Measurements from ENCODE around the gene UBE2G2.

Gene UBE2G2

GRCh38 chr21:44815225-44815624 lies 13.6 kb upstream of the UBE2G2 start:
- DNase-seq: no peak

GRCh38 chr21:44814498-44815023 lies 12.9 kb upstream of the UBE2G2 start:
- no peak for DNase-seq

- no peak for DNase-seq
These were observed 12.1 kb upstream of the UBE2G2 start for GRCh38 chr21:44813727-44814126.

GRCh38 chr21:44813149-44813548 lies 11.5 kb upstream of the UBE2G2 start:
- DNase-seq: no peak

GRCh38 chr21:44812640-44813039 lies 11.0 kb upstream of the UBE2G2 start:
- no peak for DNase-seq

GRCh38 chr21:44810779-44811178 lies 9.2 kb upstream of the UBE2G2 start:
- no peak for DNase-seq

DNA sequence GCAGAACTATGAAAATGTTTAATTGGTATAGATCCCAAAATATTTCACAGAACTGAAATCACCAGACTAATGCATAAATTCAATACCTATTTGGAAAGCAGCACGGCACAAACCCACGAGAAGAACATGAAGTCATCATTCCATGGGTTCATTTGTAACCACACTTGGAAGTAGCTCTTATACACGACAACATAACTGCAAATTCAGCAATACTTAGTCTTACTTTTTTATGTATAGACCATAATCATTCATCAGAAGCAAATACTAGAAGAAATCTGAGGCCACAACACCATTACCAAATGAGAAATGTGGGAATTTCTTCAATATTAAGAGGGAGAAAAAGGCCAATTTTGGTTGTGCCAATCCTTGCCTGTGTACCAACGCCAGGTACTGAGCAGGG lies 4.2 kb upstream of the UBE2G2 start:
- no peak for DNase-seq

GRCh38 chr21:44805226-44805625 lies 3.6 kb upstream of the UBE2G2 start:
- no peak for DNase-seq

DNA sequence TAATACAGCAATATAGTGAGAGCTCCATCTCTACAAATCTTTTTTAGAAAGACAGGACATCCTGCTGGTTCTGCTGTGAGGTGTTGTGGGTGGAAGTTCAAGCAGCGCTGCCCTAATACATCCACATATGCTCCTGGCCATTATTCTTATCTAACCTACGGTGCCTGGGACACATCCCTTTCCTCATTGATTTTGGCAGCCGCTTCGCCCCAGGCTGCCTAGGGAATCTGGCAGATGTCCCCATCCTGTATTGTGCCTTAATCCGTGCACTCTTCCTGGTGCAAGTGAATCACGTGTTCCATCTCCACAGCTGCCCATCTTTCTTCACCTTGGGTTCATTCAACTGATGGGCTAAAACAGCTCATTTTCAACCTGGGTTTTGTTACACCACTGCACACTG lies 3.1 kb upstream of the UBE2G2 start:
- no peak for DNase-seq

GRCh38 chr21:44803651-44804050 lies 2.0 kb upstream of the UBE2G2 start:
- DNase-seq: no peak

GRCh38 chr21:44802396-44803153 lies 955 bp upstream of the UBE2G2 start:
- no peak for DNase-seq

GRCh38 chr21:44800971-44801467 lies 601 bp downstream of the UBE2G2 start:
- DNase-seq: no peak

DNA sequence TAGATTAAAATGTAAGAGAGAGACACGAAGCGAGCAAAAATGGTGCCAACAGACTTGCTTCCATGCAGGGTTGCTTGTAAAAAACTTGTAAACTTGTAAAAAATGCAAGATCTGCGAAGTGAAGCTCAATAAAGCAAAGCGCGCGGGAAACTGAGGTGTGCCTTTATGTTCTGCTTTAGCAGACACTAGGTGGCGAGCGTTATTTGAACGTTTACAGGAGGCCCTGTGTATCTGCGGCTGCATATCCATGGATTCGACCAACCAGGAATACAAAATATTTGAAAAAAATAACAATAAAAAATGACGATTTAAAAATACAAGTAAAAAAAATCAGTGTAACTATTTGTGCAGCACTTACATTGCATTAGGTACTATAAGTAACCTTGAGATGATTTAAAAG lies 1.5 kb downstream of the UBE2G2 start:
- DNase-seq: no peak

- no peak for DNase-seq
These were observed 2.0 kb downstream of the UBE2G2 start for GRCh38 chr21:44799646-44800045.

GRCh38 chr21:44797775-44798174 lies 3.8 kb downstream of the UBE2G2 start:
- no peak for DNase-seq

DNA sequence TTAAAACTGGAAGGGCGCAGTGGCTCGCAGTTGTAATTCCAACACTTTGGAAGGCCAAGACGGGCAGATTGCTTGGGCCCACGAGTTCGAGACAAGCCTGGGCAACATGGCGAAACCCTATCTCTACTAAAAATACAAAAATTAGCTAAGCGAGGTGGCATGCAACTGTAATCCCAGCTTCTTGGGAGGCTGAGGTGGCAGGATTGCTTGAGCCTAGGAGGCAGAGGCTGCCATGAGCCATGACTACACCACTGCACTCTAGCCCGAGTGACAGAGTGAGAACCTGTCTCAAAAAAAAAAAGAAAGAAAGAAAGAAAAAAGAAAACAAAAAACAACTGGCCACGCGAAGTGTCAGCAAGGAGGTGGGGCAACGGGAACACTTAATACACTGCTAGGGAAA lies 6.3 kb downstream of the UBE2G2 start:
- no peak for DNase-seq

DNA sequence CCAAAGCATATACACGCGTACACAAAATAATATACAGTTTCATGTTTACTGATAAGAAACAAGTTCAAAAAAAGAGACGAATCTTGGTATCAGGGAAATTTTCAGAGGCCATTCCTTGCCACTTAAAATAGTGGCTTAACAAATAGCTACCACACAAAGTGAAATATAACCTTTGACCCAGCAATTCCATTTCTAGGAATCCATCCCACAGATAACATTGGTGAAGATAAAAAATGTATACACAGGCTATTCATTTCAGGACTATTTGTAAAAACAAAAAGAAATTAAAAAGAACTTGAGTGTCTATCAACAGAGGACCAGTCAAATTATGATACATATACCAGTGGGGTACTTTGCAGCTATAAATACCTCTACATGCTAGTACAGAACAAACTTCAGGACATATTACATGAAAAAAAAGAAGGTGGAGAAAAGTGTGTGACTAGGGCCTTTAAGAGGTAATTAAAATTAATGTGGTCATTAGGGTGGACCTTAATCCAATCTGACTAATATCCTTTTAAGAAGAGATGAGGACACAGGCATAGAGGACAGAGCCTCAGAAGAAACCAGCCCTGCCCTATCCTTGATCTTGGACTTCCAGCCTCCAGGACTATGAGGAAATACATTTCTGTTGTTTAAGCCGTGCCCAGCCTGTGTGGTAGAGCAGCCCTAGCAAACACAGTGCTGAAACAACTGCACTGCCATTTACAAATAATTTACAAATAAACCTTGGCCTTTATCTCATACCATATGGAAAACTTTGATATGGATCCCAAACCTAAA lies 7.8 kb downstream of the UBE2G2 start:
- DNase-seq: no peak

DNA sequence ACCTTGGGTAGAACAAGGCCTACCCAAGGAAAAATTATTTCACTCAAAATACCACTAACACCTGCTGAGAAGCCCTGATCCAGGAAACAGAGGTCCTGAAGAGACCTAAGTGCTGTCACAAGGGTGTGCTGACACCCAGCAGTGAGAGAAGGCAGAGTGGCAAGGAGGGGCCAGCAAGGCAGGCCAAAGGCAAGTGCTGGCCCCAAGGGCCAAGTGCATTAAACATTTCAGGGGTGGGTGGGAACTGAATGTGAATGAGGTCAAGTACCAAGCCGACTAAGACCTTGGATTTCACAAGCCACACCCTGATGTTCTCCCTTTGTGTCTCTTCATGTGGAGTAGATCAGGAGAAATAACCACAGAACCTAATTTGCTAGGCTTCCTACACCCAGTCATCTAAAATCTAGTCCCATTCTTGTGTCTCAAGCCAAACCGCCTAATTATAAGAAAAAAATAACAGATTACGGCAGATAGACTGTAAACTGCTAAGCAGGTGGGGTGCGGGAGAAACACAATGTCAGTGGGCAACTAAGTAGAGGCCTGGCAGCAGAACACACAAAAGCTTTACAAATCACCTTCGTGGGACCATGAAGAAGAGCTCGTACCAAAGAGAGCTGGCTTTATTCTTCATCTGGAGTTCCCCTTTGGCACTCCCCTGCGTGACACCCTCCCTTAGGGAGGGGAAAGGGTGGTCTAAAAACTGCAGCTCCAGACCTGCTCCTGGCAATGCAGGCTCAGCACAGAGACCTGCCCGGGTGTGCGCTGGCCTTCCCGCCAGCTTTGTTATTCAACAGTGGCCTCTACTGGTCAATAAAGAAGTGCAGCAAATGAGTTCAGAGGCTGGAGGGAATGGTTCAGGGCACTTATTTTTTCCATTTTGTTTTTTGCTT lies 8.7 kb downstream of the UBE2G2 start:
- peak; percentile 22 for DNase-seq

- no peak for DNase-seq
These were observed 9.6 kb downstream of the UBE2G2 start for GRCh38 chr21:44791993-44792392.

- no peak for DNase-seq
These were observed 10.4 kb downstream of the UBE2G2 start for GRCh38 chr21:44791246-44791645.

DNA sequence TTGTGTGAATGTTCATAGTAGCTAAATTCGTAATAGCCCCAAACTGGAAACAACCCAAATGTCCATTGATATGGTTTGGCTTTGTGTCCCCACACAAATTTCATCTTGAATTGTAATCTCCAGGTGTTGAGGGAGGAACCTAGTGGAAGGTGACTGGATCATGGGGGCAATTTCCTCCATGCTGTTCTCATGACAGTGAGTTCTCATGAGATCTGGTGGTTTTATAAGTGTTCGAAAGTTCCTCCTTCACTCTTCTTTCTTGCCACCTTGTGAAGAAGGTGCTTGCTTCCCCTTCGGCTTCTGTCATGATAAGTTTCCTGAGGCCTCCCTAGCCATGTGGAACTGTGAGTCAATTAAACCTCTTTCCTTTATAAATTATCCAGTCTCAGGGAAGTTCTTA lies 11.3 kb downstream of the UBE2G2 start:
- DNase-seq: no peak

- no peak for DNase-seq
These were observed 11.7 kb downstream of the UBE2G2 start for GRCh38 chr21:44789880-44790279.

All from effector CD8-positive, alpha-beta T cell (primary cell).